GM03348 (cell line): ENCODE results near the gene BCAS3.
"Not testable (repeated sequence)": the region's sequence is repeated elsewhere in the genome, so short reads cannot be mapped to it uniquely, and the experiment has no call there.

Experiments used
- DNase-seq: peaks from one replicate; pipeline ENCODE4 v3.0.0; 2012; ENCODE audit warnings: low spot score

Gene BCAS3

DNA sequence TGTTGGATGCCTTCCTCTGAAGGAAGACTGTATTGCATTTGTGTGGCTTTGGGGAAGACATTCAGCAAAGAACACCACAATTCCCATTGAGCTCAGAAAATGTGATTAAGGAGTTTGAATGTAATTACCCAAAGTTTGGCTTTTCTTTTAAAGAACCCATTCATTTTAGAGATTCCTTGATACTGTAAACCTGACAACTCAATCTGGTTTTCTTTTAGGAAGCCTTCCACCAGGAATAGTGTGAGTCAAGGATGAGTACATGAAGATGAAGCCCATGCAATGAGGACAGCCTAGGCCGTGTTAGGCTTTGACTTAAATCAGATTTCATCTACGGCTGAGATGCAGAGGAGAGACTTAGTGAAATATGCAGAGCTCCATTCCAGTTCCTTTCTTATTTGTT, 450.3 kb downstream of the BCAS3 start:
- peak; percentile 22 for DNase-seq

DNA sequence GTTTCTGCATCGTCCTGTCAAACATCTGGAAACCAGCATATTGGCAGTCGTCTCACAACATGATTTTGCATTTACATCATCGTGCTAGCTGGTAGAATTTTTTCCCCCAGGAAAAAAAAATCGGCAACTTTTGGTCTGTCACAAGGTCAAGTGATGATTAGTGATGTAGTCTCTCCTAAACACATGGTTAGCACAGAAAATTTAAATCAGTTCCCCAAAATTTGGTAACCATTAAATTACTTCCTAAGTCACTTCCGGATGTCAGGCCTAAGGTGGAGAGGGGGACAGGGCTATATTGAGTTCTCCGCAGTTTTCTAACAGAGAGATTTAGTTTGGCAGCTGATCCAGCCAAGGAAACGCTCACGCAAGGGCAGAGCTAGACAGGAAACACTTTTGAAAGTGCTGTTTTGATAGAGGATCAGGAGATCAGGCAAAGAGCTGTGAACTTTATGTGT, 451.0 kb downstream of the BCAS3 start:
- peak; percentile 43 for DNase-seq

DNA sequence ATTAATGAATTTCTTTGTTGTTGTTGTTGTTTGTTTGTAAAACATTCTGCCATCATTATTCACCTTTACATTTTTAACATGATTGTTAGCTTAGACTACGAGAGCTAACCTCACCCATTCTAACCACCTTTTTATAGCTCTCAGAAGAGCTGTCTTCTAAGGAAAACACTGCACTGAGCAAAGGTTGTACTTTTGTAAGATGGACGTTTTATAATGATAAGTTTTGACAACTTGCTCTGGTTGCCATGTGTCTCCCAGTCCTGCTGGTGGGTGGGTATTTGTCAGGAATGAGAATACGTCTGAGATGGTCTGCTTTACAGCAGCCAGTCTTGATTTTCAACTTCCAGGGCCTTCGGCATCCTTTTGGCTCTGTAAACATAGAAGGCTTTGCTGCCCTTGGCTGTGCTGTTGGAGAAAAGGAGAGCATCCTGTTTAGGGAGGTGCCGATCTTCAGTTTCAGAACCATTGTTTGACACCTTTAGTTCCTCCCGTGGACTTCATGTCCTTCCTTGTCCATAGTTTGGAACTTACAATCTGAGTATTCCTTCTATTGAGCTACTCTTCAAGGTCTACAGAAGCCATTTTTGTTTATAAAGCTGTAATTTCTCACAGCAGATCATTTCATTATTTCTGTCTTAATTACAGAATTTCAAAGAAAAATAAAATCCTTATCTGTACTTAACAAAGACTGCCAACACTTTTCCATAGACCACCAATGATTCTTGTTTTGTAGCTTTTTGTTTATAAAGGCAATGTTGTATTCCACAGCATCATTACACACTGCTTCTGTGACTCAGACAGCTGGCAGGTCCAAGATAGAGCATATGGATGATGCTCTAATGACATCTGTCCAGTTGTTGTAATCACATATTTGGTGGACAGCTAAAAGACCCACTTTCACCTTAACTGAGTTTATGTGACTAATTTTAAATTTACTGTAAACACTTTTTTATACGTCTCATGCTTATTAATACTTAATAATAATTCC, 451.9 kb downstream of the BCAS3 start:
- DNase-seq: no peak

DNA sequence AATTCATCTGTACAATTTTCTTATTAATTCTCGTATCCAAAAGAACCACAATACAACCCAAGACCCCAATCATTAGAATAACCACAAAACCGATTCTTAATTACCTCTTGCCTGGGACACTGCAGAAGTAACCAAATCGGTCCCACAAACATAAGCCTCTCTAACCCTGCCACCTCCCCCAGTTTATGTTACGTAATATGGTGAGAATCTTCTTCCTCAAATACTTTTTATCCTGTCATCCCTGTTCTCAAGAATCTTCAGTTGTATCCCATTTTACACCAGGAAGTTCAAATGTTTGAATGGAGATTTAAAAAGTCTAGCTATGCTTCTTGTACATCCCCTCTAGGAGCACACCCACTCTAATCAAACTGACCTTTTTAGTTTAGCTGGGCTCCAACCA, 452.7 kb downstream of the BCAS3 start:
- DNase-seq: no peak

DNA sequence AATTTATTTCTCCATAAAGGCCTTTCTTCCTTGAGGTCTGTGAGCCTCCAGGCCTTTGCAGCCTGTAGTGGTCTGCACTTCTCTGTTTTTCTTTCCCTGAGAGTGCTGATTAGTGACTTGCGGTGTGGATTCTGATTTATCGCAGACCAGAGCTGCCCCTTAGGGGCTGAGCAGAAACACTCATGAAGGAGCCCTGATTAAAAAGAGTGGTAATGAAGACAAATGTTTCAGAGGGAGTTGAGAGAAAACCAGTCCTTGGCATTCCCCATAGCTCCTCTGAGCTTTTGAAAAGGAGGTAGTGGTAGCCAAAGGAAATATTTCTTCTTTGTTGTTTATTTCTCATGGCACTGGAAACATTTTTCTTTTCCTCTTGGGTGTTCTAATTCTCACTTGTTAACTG, 453.9 kb downstream of the BCAS3 start:
- no peak for DNase-seq

DNA sequence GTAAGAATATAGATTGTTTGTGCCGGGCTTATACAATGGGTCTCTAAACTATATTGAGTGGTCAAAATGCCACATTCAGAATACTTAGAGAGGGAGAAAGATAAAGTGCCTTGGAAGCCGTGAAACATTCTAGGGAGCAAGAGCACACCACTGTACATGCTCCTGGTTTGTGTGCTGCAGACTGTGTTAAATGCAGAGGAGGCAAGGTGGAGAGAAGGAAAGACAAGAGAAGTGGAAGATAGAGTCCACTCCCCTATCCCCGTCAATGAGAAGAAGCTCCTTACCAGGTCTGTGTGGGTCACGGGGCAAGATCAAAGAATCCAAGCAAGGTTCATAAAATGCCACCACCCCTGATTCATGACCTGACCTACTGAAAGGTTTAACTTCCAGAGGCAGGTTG, 454.9 kb downstream of the BCAS3 start:
- DNase-seq: no peak

DNA sequence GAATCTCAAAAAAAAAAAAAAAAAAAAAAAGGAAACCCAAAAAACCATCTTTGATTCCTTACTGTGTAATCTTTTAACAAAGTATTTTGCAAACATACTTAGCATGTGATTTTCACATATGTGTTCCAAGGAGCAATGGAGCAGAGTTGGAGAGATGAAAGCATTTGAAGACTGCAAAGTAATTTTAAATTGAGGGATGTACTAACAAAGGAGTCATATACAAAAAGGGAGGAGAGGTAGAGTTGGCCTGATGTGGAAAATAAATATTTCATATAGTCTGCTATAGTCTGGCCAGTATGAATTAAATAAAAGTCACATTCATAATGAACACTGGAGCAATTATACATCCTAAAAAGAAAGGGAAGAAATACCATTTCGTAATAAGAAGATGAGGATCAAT, 456.2 kb downstream of the BCAS3 start:
- no peak for DNase-seq

DNA sequence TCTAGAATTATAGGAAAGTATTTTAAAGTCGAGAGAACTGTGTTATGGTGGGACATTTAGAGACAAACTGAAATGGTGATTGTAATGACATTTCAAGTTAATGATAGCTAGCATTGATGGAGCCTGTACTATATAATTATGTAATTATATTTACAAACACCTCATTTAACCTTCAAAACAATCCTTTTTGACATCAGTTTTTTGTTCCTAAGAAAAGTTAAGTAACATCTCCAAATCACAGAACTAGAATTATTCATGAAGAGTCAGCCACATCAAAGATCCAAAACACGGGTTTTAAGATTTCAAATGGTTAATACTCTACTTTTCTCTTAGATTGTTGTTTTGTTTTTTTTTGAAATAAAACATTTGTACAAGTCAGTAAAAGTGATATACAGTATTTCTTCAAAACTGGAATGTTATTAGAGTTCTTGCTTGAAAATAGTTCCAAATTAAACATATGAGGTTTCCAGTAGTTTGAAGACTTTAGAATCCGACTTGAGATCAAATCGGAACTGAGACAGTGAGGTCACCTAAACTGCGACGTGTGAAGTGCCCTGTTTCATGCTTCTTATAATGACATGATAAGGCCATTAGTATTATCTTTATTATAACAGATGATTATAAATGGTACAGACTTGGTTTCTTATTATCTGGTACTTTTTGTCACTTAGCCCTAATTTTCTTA, 457.0 kb downstream of the BCAS3 start:
- DNase-seq: no peak

DNA sequence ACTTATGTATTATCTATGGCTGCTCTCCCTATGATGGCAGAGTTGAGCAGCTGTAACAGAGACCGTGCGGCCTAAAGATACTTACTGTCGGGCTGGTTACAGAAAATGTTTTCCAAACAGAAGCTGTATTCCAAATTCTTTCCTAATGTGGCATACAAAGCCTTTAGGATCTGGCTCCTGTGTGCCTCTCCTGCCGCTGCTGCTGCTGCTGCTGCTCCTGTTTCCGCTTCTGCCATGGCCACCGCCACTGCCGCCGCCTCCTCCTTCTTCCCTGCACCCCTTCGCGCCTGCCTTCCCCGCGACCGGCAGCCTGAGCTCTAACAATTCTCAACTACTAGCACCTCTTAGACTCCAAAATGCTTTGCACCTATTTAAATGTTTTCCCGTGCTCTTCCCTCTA, 458.1 kb downstream of the BCAS3 start:
- no peak for DNase-seq

DNA sequence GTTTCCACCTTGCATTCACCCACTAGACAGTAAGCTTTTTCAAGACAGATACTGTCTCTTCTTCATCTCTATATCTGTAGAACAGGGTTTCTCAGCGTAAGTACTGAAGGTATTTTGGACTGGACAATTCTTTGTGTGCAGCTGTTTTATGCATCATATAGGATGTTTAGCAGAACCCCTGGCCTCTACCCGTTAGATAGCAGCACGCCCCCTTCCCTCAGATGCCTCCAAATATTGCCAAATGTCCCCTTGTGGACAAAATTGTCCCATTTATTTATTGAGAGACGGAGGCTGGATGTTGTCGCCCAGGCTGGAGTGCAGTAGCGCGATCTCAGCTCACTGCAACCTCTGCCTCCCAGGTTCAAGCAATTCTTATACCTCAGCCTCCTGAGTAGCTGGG, 458.6 kb downstream of the BCAS3 start:
- DNase-seq: no peak

DNA sequence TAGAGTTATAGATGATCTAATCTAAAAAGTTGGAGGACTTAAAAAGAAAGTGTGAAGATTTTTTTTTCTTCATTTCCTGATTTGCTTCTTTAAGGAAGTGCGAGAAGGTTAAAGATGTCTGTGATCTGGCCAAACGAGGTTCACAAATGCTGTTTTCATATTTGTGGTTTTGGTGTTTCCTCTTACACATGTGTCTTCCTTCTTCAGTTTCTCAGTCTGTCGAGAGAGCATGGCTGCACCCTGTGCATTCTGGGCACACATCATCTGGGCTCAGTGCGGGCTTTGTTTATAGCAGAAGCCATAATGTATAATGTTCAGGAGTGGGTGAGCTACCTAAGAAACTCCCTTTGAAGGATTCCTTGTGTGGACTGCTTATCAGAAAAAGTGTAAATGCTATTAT, 461.6 kb downstream of the BCAS3 start:
- DNase-seq: peak; percentile 80

DNA sequence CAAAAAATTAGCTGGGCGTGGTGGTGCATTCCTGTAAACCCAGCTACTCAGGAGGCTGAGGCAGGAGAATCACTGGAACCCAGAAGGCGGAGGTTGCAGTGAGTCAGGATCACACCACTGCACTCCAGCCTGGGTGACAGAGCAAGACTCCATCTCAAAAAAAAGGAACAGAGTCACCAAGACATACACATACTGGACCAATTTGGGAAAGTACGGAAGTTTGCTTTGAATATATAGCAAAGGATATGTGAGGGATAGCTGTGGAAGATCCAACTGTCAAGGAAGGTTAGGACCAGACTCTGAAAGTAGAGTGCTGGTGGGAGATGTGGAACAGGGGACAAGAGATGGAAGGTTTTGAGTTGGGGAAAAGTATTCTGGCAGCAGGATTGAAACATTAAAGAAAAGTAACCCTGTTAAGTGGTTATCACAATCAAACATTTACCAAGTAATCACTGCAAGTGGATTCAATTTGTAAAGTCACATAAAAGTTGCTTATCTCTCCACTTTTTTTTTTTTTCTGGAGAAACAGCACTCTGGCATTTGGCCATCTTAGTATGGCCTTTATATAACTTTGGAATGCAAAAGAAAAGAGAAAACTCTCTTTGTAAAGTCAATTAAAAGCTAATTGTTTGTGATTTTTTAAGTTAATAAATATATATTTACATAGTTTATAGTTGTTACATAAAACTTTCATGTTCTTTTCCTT, 462.6 kb downstream of the BCAS3 start:
- DNase-seq: no peak

DNA sequence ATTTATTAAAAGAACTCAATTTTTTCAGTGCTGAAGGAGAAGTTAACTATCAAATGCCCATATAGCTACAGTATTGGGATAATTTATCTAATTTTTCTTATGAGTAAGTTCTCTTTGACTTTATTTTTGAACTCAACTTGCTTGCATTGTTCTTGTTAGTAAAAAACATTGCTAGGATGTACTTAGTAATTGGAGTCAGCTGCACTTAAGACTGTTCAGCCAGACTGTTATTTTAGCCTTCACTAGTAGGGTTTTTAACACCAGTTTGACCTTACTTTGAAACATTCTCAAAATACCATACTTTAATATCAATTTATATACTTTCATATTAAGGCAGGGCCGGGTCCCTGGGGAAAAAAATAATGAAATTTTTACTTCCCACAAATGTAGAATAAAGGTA, 465.4 kb downstream of the BCAS3 start:
- no peak for DNase-seq

DNA sequence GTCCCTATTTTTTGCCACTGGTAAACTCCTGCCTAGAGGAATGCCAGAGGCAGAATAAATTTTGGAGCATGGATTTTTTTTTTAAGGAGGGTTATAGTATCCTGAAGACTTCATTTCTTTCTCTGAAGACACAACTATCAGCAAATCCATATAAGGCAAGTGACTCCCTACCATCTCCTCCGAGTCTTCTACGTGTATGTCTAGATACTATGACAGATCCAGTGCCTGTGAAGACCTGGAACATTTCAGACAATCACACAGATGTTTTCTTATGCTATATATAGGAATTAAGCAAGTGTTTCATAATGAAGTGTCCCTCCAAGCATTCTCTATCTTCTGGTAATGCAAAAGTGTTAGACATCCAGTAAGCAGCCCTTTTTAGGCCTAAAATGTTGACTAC, 466.5 kb downstream of the BCAS3 start:
- DNase-seq: no peak

DNA sequence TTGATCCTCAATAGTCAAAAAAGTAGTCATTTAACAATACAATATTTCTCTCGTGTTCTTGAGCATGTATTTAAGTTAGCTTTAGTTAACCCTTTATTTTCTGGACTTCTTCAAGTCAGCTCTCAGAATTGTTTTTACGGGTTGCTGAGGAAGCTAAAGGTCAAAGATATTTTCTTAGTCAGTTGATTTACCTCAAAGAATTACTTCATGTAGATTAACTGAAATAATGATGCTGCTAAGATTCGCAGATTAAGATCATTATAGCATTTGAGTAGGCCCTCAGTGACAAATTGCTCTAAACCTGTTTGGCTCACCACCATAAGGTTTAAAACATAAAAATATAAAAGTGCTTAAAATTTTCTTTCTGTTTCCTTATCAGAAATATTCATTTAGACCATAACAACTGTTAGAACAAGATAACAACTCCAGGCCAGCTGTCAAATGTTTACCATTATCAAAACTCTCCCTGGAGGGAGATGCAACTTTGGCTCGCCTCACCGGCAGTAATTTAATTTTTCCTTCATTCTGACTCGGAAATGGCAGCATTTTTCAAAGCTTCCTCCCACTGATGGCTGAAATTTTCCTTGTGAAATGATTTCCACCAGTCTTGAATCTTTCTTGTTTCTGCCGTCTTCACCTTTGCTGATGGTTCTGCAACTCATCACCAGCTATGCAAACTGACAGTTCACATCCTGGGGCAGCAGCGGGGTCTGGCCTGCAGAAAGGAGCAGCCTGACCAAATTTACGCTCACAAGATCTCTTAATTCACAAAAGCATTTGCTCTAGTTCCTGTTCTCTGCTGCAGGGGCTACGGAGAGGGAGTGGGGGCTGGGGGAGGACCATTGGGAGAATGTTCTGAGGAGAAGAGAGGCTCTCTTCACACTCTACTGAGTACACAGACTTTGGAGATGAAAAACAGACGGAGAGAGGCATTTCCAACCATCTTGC, 467.2 kb downstream of the BCAS3 start:
- no peak for DNase-seq

DNA sequence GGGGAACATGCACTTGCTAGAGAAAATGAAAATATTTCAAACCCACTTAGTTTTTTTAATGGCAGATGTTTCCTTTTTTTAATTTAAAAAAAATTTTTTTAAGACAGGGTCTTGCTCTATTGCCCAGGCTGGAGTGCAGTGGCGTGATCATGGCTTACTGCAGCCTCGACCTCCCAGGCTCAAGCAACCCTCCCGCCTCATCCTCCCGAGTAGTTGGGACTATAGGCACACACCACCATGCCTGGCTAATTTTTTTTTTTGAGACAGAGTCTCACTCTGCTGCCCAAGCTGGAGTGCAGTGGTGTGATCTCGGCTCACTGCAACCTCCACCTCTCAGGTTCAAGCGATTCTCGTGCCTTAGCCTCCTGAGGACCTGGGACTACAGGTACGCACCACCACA, 469.2 kb downstream of the BCAS3 start:
- not testable (repeated sequence) for DNase-seq

DNA sequence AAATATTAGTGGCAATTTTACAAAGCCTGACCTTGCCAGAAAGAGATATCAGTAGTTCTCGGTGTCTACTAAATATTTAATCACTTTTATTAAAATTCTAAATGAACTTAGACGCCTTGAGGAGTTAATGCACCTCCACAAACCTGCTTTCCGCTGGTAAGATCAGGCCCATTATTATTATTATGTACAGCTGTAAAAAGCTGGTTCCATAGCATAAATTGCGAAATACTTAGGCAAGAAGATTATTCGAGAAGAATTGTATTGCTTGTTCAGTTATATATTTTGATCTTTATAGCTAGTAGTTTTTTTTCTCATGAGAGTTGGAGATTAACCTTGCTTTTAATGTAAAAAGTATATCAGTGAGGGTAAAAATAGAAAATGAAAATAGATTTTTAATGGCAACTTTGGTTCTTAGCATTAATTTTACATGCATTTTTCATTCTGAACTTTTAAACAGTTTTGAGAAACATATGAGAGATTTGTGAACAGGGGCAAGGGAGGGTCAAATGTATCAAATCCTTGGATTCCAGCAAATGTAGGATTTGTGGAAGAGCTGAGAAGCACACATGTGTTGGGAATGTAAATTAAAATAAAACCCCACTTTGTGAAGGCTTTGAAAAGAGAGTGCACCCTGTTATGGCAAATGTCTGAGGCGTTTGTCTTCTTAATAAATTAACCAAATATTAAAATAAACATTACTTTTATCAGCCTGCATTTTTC, 471.6 kb downstream of the BCAS3 start:
- no peak for DNase-seq

DNA sequence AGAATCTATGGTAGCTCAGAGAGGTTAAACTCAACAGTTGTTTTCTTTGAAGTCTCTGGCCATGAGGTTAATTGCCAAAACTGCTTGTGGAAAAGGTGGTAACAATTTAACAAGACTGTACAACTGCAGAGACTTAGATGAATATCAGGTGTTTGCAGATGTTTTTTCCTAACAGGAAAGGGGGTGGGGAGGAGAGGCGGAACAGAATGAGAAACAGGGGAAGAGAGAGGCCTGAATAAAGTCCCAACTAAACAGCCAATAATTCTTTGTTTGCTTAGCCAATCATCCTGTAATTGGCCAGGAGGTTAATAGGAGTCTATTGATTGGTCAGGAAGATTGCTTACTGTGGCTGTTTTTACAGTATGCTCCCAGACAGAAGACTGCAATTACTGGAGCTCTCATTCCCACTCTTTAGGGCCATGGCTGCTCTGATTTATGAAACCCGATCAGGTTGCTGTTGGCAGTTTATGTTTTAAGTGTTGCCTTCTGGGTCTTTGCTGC, 472.3 kb downstream of the BCAS3 start:
- no peak for DNase-seq

DNA sequence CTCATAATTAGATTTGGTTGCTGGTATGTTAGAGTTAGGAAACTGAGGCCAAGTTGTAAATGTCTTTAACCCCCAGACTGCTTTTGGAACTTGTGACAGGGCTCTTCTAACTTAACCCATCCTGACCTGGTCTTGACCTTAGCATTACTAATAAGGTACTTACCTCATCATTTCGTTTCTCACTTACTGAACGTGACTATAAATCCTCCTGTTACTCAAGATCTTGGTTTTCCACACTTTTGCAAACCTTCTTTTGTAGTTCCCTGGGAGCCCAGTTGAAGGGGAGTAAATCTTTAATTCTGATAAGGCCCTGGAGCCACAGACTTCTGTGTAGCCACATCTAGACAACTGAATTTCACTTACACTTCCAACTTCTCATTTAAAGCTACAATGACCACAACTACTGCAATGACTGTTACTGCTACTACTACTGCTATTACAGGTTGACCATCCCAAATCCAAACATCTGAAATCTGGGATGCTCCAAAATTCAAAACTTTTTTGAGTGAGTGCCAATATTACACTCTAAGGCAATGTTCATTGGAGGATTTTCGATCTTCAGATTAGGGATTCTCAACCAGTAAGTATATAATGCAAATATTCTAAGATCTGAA, 473.1 kb downstream of the BCAS3 start:
- DNase-seq: no peak

DNA sequence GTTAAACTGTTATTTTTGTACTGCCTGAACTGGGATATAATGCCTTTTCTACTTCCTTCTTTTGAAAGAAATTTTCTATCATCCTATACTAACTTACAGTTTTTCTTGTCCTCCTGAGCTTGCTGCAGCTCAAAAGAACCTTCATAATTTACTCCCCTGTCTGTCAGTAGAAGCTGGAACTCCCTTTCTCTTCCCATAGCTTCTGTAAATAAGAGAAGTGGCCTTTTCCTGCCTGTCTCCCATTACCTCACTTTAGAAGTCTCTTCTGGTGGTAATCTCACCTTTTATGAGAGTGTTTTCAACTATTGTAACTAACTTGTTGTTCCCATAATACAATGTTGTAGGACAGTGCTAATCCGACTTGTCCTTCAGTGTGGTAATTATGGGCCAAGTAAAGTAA, 475.2 kb downstream of the BCAS3 start:
- no peak for DNase-seq
